HG03558 (cell line): Measurements from ENCODE around the gene ZNF282.
A peak's percentile ranks its signal among the peaks of the same experiment; 100 is the strongest.
"Not testable (repeated sequence)": the region's sequence is repeated elsewhere in the genome, so short reads cannot be mapped to it uniquely, and the experiment has no call there.

Experiments used
- ATAC-seq: cut with Tn5 transposase; IDR thresholded peaks from one replicate; pipeline ENCODE4 v1.9.1; 2021; ENCODE audit warnings: moderate number of reproducible peaks; ENCODE audit not compliant: unreplicated experiment; ENCODE audit errors: extremely low read depth

ZNF282 gene

GRCh38 chr7:149223176-149223575, 27.8 kb downstream of the ZNF282 start:
- no peak for ATAC-seq

DNA sequence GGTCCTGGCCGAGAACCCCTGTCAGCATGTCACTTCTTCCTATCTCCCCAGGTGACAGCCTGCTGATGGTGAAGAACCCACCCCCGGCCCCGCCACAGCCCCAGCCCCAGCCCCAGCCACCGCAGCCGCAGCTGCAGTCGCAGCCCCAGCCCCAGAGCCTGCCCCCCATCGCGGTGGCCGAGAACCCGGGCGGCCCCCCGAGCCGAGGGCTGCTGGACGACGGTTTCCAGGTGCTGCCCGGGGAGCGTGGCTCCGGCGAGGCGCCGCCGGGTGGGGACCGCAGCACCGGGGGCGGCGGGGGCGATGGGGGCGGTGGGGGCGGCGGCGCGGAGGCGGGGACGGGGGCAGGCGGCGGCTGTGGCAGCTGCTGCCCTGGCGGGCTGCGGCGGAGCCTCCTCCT, 28.4 kb downstream of the ZNF282 start:
- no peak for ATAC-seq

DNA sequence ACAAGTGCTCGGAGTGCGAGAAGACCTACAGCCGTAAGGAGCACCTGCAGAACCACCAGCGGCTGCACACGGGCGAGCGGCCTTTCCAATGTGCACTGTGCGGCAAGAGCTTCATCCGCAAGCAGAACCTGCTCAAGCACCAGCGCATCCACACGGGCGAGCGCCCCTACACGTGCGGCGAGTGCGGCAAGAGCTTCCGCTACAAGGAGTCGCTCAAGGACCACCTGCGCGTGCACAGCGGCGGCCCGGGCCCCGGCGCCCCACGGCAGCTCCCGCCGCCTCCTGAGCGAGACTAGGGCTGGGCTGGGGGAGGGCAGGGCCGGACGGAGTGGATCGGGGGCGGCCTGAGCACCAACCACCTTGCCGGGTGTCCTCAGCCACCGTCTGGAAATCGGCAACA, 29.0 kb downstream of the ZNF282 start:
- no peak for ATAC-seq

- no peak for ATAC-seq
These were observed 29.8 kb downstream of the ZNF282 start for GRCh38 chr7:149225106-149225505.

DNA sequence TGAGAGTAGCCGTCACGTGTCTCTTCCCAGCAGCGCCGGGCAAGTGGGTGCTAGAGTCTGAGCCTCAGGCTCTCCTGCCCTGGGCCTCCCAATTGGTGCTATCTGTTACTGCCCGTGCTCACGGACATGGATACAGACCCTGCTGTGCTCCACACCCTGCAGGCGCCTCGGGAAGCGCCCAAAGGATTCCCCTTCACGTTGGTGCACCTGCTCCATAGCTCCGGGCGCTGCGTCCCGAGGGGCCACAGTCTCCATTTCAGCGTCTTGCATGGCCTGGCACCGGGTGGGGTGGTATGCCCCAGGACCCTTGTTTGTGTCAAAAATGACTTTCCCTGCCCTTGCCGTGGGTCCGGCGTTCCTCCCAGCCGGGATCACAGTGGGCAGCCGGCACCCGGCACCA, 30.3 kb downstream of the ZNF282 start:
- no peak for ATAC-seq

GRCh38 chr7:149226366-149226765, 31.0 kb downstream of the ZNF282 start:
- not testable (repeated sequence) for ATAC-seq

- no peak for ATAC-seq
These were observed 31.6 kb downstream of the ZNF282 start for GRCh38 chr7:149226840-149227494.

DNA sequence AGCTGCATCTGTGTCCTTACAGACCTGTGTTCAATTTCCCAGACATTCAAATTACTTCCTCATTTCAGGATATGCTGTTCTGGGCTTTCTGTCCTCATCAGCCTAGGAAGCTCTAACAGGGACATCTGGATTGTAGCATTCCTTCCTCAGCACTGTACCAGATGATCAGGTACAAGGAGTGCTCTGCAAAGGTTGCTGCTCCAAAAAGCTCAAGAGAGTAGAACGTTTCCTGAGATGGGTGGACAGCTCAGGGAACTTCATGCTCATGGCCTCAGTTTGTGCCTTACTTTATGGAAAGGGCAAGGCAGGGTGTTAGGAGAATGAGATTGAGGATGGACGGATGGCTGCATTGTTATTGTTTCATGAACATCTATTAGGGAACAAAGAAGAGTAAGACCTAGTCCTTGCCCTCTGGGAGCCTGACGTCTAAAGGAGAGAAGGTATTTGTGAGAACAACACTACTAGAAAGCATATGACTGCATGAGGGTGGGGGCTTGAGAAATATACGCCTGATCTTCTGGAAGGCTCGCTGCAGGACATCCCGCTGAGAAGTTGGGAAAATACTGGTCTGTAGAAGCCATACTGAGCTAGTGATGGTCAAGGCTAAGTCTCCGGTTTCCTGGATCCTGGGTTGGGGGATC, 33.6 kb downstream of the ZNF282 start:
- no peak for ATAC-seq

DNA sequence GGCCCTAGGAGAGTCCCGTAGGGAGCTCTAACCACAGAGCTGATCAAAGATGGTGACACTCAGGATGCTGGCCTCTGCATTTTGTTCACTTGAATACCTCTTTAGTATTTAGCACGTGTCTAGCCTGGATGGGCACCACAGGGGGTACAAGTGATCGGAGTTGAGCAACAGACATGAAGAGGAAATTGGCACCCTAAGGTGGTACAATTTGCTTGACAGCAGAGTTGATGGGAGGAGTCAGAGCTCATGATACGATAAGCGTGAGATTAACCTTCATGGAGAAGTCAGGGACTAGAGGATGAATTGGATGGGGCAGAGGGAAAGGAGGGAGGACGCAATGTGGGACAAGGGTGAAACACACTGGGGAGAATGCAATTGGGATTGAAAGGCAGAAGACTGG, 34.2 kb downstream of the ZNF282 start:
- no peak for ATAC-seq

GRCh38 chr7:149232362-149232761, 37.0 kb downstream of the ZNF282 start:
- no peak for ATAC-seq

GRCh38 chr7:149233655-149234204, 38.4 kb downstream of the ZNF282 start:
- not testable (repeated sequence) for ATAC-seq

DNA sequence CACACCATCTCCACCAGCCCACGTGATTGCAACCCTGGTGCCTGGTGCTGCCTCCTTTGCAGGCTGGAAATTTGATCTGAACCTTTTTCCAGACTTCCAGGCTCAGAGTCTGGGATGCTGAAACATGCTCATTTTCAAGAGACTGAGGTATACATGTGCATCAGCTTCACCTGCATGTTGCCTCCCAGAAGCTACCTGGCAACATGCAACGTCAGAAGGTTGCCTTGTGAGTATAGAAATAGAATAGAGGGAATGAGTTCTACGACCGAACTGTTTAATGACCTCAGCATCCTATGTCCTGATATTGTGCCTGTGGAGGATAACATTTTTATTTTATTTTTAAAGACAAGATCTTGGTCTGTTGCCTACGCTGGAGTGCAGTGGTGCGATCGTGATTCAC, 42.2 kb downstream of the ZNF282 start:
- no peak for ATAC-seq

GRCh38 chr7:149238051-149238450, 42.7 kb downstream of the ZNF282 start:
- no peak for ATAC-seq

DNA sequence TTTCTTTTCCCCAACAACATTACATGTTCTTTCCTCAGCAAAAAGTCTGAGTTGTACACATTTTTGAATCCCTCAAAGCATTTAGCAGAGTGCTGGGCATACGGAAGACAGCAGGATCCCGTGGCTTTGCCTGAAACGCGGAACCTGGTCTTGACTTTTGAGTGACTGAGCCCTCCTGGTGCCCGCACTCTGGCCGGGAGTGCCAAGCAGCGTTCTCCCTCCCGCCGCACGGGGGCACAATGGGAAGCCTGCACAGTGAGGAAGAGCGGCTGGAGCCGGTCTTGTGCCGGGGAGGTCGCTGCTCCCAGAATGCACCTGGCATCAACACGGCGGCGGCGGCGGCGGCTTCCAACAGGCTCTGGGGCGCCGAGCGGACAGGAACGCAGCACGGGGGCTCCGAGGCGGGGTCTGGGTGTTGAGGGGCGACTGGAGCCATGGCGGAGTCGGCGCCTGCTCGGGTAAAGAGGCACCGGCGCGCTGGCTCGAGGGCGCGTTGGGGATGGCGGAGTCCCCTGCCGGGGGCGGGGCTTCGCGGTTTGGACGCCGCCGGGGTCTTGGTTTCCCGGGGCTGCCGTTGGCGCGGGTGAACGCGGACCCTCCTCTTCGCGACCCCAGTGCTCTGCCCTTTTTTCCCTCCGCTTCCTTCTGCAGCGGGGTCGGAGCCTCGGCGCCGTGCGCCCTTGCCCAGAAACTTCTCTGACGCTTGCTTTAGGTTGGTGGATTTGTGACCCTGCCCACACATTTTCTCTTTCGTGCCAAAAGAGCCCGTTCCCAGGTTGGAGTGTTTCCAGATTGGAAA, 44.2 kb downstream of the ZNF282 start, which contains the start of gene ZNF212:
Gene ZNF212, plus strand, starts transcription at position 307 of the 799 bp plus-strand sequence. Its CDS starts 128 bp downstream, at position 435.
- ATAC-seq, result peak; percentile 99

- no peak for ATAC-seq
These were observed 45.3 kb downstream of the ZNF282 start for GRCh38 chr7:149240637-149241036.

GRCh38 chr7:149241696-149242095, 46.4 kb downstream of the ZNF282 start:
- no peak for ATAC-seq

GRCh38 chr7:149245244-149245643, 49.9 kb downstream of the ZNF282 start:
- ATAC-seq, result no peak

DNA sequence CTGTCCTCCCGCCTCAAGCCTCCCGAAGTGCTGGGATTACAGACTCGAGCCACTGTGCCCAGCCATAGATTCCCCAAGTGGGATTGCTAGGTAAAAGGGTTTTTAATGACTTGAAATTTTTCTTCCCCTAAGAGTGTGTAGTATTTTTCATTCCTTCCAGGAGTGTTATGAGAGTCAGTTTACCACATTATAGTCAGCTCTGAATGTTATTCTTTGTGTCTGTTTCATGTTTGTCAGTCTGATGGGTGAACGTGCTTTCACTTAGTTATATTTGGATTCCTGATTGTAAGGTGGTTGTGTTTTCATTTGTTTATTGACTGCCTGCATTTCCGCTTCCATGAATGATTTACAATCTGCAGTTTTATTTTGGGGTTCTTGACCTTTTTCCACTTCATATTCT, 50.4 kb downstream of the ZNF282 start:
- ATAC-seq, result no peak

DNA sequence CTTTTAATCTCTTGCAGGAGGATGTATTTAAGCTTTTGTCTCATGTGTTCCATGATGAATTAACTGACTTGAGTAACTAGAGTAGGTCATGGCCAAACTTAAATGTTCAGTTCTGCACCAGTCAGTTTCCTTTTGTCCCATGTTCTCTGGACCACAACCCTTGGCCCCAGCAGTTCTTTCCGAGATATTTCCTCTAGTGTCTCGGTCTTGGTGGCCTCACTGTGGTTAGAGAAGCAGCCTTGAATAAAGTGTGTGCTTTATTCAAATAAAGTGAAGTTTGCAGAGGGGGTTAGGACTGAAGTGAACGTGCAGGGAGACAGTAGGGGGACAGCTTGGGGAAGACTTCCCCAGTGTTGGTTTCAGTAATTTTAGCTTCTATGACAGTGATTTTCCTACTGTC, 53.4 kb downstream of the ZNF282 start:
- ATAC-seq, result no peak

DNA sequence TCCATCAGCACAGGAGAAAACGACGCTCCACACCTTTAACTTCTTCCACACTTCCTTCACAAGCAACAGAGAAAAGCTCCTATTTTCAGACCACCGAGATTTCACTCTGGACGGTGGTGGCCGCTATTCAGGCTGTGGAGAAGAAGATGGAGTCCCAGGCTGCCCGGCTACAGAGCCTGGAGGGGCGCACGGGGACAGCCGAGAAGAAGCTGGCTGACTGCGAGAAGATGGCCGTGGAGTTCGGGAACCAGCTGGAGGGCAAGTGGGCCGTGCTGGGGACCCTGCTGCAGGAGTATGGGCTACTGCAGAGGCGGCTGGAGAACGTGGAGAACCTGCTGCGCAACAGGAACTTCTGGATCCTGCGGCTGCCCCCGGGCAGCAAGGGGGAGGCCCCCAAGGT, 54.8 kb downstream of the ZNF282 start:
- not testable (repeated sequence) for ATAC-seq

DNA sequence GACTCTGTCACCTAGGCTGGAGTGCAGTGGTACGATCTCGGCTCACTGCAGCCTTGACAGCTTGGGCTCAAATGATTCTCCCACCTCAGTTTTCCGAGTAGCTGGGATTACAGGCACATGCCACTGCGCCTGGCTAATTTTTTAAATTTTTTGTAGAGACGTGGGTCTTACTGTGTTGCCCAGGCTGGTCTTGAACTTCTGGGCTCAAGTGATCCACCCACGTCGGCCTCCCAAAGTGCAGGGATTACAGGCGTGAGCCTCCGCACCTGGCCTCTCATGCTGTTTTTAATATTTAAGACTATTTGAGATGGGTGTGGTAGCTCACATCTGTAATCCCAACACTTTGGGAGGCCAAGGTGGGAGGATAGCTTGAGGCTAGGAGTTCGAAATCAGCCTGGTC, 56.2 kb downstream of the ZNF282 start:
- not testable (repeated sequence) for ATAC-seq
